Esophagus squamous epithelium (tissue), 5 donors: ENCODE results near the gene TPX2. TPM values are rescaled to one million over a fixed set of nuclear protein-coding genes. Genes with fewer than 3 reads are reported as not detected.

ENCODE experiments used
- DNase-seq: peaks from one replicate; lab custom pipeline; 2025; lab: John Stamatoyannopoulos, UW
- H3K27ac ChIP-seq, 4 donors: fragments of 200-600 bp; sonication (generic); one replicate each; pipeline ENCODE4 v1.5.1; 2016 to 2019; ENCODE audit warnings: mild to moderate bottlenecking in 1 of 4
- H3K27me3 ChIP-seq, 4 donors: fragments of 200-600 bp; sonication (generic); 1 replicate in 3 of 4; 2 replicates in 1 of 4; pipeline versions ENCODE4 v1.5.1 to v1.6.0; 2017 to 2021; ENCODE audit warnings: antibody characterized with exemption in 1 of 4
- H3K36me3 ChIP-seq, 3 donors: fragments of 200-600 bp; sonication (generic); one replicate each; pipeline ENCODE4 v1.5.1; 2016 to 2019
- H3K4me1 ChIP-seq, 3 donors: fragments of 200-600 bp; sonication (generic); one replicate each; pipeline ENCODE4 v1.5.1; 2017 to 2019
- H3K4me3 ChIP-seq, 4 donors: fragments of 200-600 bp; sonication (generic); 1 replicate in 3 of 4; 2 replicates in 1 of 4; pipeline ENCODE4 v1.5.1; 2016 to 2019; ENCODE audit warnings: mild to moderate bottlenecking in 2 of 4, moderate library complexity in 1 of 4
- H3K9me3 ChIP-seq, 3 donors: fragments of 200-600 bp; sonication (generic); one replicate each; pipeline ENCODE4 v1.5.1; 2016 to 2019
- POLR2A ChIP-seq, 4 donors: fragments of 450-650 bp; IDR thresholded peaks; one replicate each; pipeline ENCODE4 v1.6.1; 2017; ENCODE audit warnings: antibody characterized with exemption in 4 of 4, mild to moderate bottlenecking in 4 of 4, moderate library complexity in 3 of 4
- WGBS, 2 donors: methylation state at CpG; one replicate each; pipeline ENCODE4 v1.1.5; 2018; 5-methylcytosine and 5-hydroxymethylcytosine counted together
- intact Hi-C: fragments of 100-400 bp; cut with DNase I; formaldehyde crosslinking; loops from one replicate; pipeline ENCODE4 v1.15.0; 2022
- total RNA-seq, 4 donors: library from RNA; depleted of rRNA; stranded (reverse); fragments of >200 nt; gene quantifications; one replicate each; pipeline ENCODE4 v1.1.0, GENCODE V29; 2016
- TF ChIP-seq, protein P1 (sequence below), 6 experiments: fragments of 450-650 bp in 4 of 6; fragments of 200-600 bp in 2 of 6; sonication (generic) in 2 of 6; IDR thresholded peaks; one replicate each; pipeline ENCODE4 v1.5.1; 2016 to 2019; ENCODE audit warnings: antibody characterized with exemption in 6 of 6, mild to moderate bottlenecking in 4 of 6, moderate library complexity in 4 of 6
- donor health status: DM: yes; HTN: yes; CAD: no.

Gene TPX2
- total RNA-seq, 4 donors from 2014 or later, result 11.4 to 47.1 (median 18.2) TPM

DNA sequence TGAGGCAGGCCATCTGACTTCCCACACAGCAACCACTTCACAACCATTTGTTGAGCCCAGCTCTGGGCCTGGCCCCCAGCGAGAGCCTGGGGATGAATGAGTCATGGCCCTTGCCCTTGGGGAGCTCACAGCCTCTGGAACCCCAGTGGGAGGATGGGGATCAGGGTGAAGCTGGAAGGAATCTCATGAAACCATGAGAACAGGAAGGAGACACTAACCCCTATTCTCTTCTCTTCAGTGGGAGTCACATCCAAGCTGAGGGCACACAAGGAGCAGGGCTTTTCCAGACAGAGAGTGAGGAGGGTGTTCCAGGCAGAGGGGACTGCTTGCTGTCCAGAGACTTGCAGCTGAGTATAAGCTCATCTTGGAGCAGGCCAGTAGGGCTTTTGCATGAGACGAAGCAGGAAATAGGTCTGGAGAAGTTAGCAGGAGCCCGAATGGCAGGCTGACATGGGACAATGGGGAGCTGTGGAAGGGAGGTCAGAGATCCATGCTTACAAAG is 98.9 kb downstream of the TPX2 start:
- H3K36me3 ChIP-seq, result no peaks in the 10 kb centered on the region
- WGBS, 2 donors, result 20 to 71% methylated on average over 1 to 2 of the region's 3 CpGs
- TF ChIP-seq POLR2A (IDR thresholded peaks at IDR 0.05), result no peak
- TF ChIP-seq, protein P1, sequence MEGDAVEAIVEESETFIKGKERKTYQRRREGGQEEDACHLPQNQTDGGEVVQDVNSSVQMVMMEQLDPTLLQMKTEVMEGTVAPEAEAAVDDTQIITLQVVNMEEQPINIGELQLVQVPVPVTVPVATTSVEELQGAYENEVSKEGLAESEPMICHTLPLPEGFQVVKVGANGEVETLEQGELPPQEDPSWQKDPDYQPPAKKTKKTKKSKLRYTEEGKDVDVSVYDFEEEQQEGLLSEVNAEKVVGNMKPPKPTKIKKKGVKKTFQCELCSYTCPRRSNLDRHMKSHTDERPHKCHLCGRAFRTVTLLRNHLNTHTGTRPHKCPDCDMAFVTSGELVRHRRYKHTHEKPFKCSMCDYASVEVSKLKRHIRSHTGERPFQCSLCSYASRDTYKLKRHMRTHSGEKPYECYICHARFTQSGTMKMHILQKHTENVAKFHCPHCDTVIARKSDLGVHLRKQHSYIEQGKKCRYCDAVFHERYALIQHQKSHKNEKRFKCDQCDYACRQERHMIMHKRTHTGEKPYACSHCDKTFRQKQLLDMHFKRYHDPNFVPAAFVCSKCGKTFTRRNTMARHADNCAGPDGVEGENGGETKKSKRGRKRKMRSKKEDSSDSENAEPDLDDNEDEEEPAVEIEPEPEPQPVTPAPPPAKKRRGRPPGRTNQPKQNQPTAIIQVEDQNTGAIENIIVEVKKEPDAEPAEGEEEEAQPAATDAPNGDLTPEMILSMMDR (IDR thresholded peaks at IDR 0.05), result no peak

GRCh38 chr20:31838646-31839292 is 99.7 kb downstream of the TPX2 start:
- Histone ChIP-seq H3K4me1 (peaks cover 3 to 44% (median 19%) of the 10 kb centered on the region in 3 donors), H3K27me3 (peaks cover 0 to 24% (median 0%) of the 10 kb centered on the region in 4 donors), H3K36me3 (no peaks in the 10 kb centered on the region), H3K27ac (no peak overlapping the region), H3K9me3 (no peaks in the 10 kb centered on the region), H3K4me3 (no peak overlapping the region)
- no peak for TF ChIP-seq POLR2A (IDR thresholded peaks at IDR 0.05)
- TF ChIP-seq, protein P1 (IDR thresholded peaks at IDR 0.05), result no peak
- WGBS, 2 donors, result 73 to 83% methylated on average over 9 of the region's 9 CpGs
- intact Hi-C loops, result no loop called here
- no peak for DNase-seq

More for the DNA sequence above, 98.9 kb downstream of the TPX2 start:
- H3K4me3 ChIP-seq, result no peak overlapping the region
- intact Hi-C loops, result no loop called here
- peaks cover 0 to 27% (median 0%) of the 10 kb centered on the region in 4 donors for H3K27me3 ChIP-seq
- no peak overlapping the region for H3K27ac ChIP-seq
- H3K4me1 ChIP-seq, result peaks cover 3 to 37% (median 19%) of the 10 kb centered on the region in 3 donors
- no peak for DNase-seq
- H3K9me3 ChIP-seq, result no peaks in the 10 kb centered on the region

DNA sequence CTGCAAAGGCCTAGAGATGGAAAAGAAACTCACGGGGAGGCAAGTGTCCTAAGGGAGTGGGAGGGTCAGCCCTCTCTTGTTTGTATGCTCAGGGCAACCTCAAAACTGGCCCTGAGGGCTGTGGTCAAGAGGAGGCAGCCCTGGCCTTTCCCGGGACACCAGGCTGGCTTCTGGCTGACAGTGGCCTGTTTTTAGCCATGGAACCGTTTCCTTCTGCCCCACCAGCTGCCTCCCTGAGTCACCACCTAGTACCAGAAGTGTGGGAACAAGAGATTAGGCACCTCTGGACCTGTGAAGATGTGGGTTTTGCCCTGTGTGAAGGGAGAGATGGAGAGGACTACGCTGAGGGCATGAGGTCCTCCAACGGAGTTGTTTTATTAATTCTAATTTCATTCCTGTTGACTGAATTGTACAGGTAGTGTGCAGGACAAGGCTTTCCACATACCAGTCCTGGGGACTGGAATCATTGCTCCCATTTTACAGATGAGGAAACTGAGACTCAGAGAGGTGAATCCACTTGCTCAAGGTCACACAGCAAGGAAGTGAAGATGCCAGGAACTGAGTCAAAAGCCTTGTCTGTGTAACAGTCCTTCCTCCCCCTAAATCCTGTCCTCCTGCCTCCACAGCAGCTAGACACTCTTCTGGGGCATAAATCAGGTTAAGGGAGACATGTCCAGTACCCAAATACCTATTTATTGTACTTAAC is 100.8 kb downstream of the TPX2 start:
- no peaks in the 10 kb centered on the region for H3K9me3 ChIP-seq

GRCh38 chr20:31840906-31841816 is 102.1 kb downstream of the TPX2 start:
- intact Hi-C loops, result no loop called here
- no peak overlapping the region for H3K4me3 ChIP-seq
- H3K27me3 ChIP-seq, result peaks cover 0 to 34% (median 0%) of the 10 kb centered on the region in 4 donors
- H3K9me3 ChIP-seq, result no peaks in the 10 kb centered on the region
- 62 to 71% methylated on average over 9 to 13 of the region's 15 CpGs for WGBS, 2 donors
- TF ChIP-seq POLR2A (IDR thresholded peaks at IDR 0.05), result no peak
- TF ChIP-seq, protein P1 (IDR thresholded peaks at IDR 0.05), result no peak
- peak overlapping the region in 2 of 4 donors; percentile 55 to 61 for H3K27ac ChIP-seq
- peaks cover 10 to 47% (median 12%) of the 10 kb centered on the region in 3 donors for H3K4me1 ChIP-seq
- no peaks in the 10 kb centered on the region for H3K36me3 ChIP-seq
- no peak for DNase-seq

More for the DNA sequence above, 100.8 kb downstream of the TPX2 start:
- TF ChIP-seq POLR2A (IDR thresholded peaks at IDR 0.05), result no peak
- TF ChIP-seq, protein P1 (IDR thresholded peaks at IDR 0.05), result no peak
- H3K4me1 ChIP-seq, result peaks cover 3 to 46% (median 19%) of the 10 kb centered on the region in 3 donors
- 71 to 83% methylated on average over 5 of the region's 5 CpGs for WGBS, 2 donors
- no peak overlapping the region for H3K4me3 ChIP-seq
- no peak for DNase-seq
- H3K27me3 ChIP-seq, result peaks cover 0 to 27% (median 0%) of the 10 kb centered on the region in 4 donors
- intact Hi-C loops, result no loop called here
- no peak overlapping the region for H3K27ac ChIP-seq
- H3K36me3 ChIP-seq, result no peaks in the 10 kb centered on the region
